Peyer's patch (tissue), 4 donors: ENCODE measurements around the gene HAO2.

Source experiments
- CTCF ChIP-seq, 6 experiments: fragments of 450-650 bp in 4 of 6; fragments of 200-600 bp in 2 of 6; sonication (generic) in 1 of 6; IDR thresholded peaks; one replicate each; pipeline ENCODE4 v1.5.1; 2017 to 2019; ENCODE audit warnings: antibody characterized with exemption in 6 of 6, mild to moderate bottlenecking in 3 of 6, moderate library complexity in 1 of 6
- POLR2A ChIP-seq, 2 donors: fragments of 450-650 bp; IDR thresholded peaks; one replicate each; pipeline ENCODE4 v1.5.1; 2017; ENCODE audit warnings: antibody characterized with exemption in 2 of 2, mild to moderate bottlenecking in 2 of 2, moderate library complexity in 2 of 2

- TF ChIP-seq CTCF (IDR thresholded peaks at IDR 0.05): no peak
- TF ChIP-seq POLR2A (IDR thresholded peaks at IDR 0.05): no peak
Observed at GRCh38 chr1:119396982-119397381, 28.4 kb downstream of the HAO2 start.
